Measurements from ENCODE around the gene CTSK. TPM values are rescaled to one million over a fixed set of nuclear protein-coding genes. Genes with fewer than 3 reads are reported as not detected.
A peak's percentile ranks its signal among the peaks of the same experiment; 100 is the strongest.

CTSK gene
- total RNA-seq, 4 donors from 2014 or later, result 13.7 to 50.7 (median 22.4) TPM

GRCh38 chr1:150809651-150810050, 1.6 kb upstream of the CTSK start:
- Histone ChIP-seq H3K27me3 (no peaks in the 10 kb centered on the region), H3K36me3 (peaks cover 0 to 42% (median 0%) of the 10 kb centered on the region in 3 donors), H3K4me1 (no peaks in the 10 kb centered on the region), H3K4me3 (no peak overlapping the region), H3K9me3 (no peaks in the 10 kb centered on the region), H3K27ac (peak overlapping the region in 1 of 4 donors; percentile 5)
- TF ChIP-seq POLR2A (IDR thresholded peaks at IDR 0.05) (no peak), CTCF (IDR thresholded peaks at IDR 0.05) (no peak)
- DNase-seq, result no peak

DNA sequence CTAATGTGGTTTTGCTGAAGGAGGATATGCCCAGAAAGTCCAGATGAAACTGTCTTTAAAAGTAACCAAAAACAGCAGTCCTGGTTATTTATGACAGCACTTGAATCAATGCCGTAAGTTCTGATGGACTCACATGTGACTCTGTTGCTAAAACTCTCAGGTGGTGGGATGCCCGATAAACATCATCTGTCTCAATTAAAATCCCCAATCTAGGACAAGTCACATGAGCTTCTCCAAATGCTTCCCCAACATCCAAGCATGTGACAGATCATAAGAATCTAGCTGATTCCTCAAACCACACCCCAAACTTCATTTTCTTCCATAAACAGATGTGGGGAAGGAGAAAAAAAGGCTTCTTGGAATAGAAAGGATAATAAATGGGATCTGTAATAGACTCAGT, 786 bp upstream of the CTSK start:
- Histone ChIP-seq H3K27me3 (no peaks in the 10 kb centered on the region), H3K27ac (peak overlapping the region in 2 of 4 donors; percentile 5 to 16), H3K36me3 (peaks cover 0 to 34% (median 0%) of the 10 kb centered on the region in 3 donors), H3K9me3 (no peaks in the 10 kb centered on the region), H3K4me3 (no peak overlapping the region), H3K4me1 (no peaks in the 10 kb centered on the region)
- no peak for DNase-seq
- TF ChIP-seq CTCF (IDR thresholded peaks at IDR 0.05) (no peak), POLR2A (IDR thresholded peaks at IDR 0.05) (no peak)

- Histone ChIP-seq H3K4me3 (peak overlapping the region in 2 of 4 donors; percentile 17 to 22), H3K36me3 (peaks cover 0 to 22% (median 0%) of the 10 kb centered on the region in 3 donors), H3K27me3 (no peaks in the 10 kb centered on the region), H3K9me3 (no peaks in the 10 kb centered on the region), H3K27ac (peak overlapping the region in 2 of 4 donors; percentile 2 to 16), H3K4me1 (no peaks in the 10 kb centered on the region)
- DNase-seq, result no peak
- TF ChIP-seq CTCF (IDR thresholded peaks at IDR 0.05) (no peak), POLR2A (IDR thresholded peaks at IDR 0.05) (no peak)
These were observed 624 bp downstream of the CTSK start for GRCh38 chr1:150807249-150808023.

DNA sequence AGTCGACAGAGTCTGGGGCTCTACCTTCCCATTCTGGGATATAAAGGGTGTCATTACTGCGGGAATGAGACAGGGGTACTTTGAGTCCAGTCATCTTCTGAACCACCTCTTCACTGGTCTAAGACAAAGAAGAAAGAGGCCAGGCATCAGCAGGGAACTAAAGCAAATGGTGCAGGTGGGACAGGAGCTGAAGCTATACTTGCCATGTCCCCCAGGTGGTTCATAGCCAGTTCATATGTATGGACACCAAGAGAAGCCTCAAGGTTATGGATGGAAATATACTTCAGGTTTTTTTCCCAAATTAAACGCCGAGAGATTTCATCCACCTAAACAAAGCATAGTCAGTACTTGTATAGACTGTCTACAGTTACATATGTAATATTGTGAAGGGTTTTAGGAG, 2.2 kb downstream of the CTSK start:
- Histone ChIP-seq H3K4me3 (no peak overlapping the region), H3K27ac (no peak overlapping the region), H3K9me3 (no peaks in the 10 kb centered on the region), H3K4me1 (no peaks in the 10 kb centered on the region), H3K36me3 (peaks cover 0 to 12% (median 0%) of the 10 kb centered on the region in 3 donors), H3K27me3 (no peaks in the 10 kb centered on the region)
- no peak for DNase-seq
- no peak for TF ChIP-seq POLR2A (IDR thresholded peaks at IDR 0.05)
- no peak for TF ChIP-seq CTCF (IDR thresholded peaks at IDR 0.05)

DNA sequence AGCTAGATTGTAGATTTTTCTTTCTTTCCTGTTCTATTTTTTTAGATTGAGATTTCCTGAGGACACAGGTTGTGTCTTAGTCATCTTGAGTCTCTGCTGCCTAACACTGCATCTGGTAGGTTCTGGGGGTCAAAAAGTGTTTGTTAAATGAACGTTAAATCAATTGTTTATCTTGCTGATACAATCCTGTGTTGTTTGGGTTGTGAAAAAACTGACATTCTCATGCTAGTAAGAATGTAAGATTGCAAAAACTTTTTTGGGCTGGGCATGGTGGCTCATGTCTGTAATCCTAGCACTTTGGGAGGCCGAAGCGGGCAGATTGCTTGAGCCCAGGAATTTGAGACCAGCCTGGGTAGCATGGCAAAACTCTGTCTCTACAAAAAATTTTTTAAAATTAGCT, 3.4 kb downstream of the CTSK start:
- Histone ChIP-seq H3K9me3 (no peaks in the 10 kb centered on the region), H3K4me1 (no peaks in the 10 kb centered on the region), H3K27ac (no peak overlapping the region), H3K4me3 (no peak overlapping the region), H3K27me3 (no peaks in the 10 kb centered on the region), H3K36me3 (peaks cover 0 to 9% (median 0%) of the 10 kb centered on the region in 3 donors)
- TF ChIP-seq CTCF (IDR thresholded peaks at IDR 0.05) (no peak), POLR2A (IDR thresholded peaks at IDR 0.05) (no peak)
- no peak for DNase-seq
